Measurements from ENCODE around the gene TNNI3K.

GRCh38 chr1:74584185-74584584, 349.0 kb downstream of the TNNI3K start:
- no peak for TF ChIP-seq CTCF (IDR thresholded peaks at IDR 0.05; ENCODE audit: low read length)
- TF ChIP-seq EZH2 (IDR thresholded peaks at IDR 0.05; ENCODE audit: borderline replicate concordance, low read length), result no peak

All from OCI-LY1 (cell line).